Progenitor cell of endocrine pancreas (in vitro differentiated cells): ENCODE measurements around the gene HDAC8. TPM values are rescaled to one million over a fixed set of nuclear protein-coding genes. Genes with fewer than 3 reads are reported as not detected.
"Not testable (repeated sequence)": the region's sequence is repeated elsewhere in the genome, so short reads cannot be mapped to it uniquely, and the experiment has no call there.

ENCODE experiments used
- DNase-seq: peaks from one replicate; pipeline ENCODE4 v3.0.0; 2021; ENCODE audit warnings: low spot score; ENCODE audit not compliant: unreplicated experiment
- H3K27ac Mint-ChIP-seq: 2 replicates; pipeline ENCODE4 v1.8.0; 2021; ENCODE audit warnings: mild to moderate bottlenecking, moderate library complexity, mixed read lengths
- H3K27me3 Mint-ChIP-seq: 2 replicates; pipeline ENCODE4 v1.8.0; 2021; ENCODE audit warnings: mixed read lengths
- H3K36me3 Mint-ChIP-seq: 2 replicates; pipeline ENCODE4 v1.8.0; 2022; ENCODE audit warnings: mixed read lengths; ENCODE audit not compliant: insufficient read depth
- H3K4me1 Mint-ChIP-seq: 2 replicates; pipeline ENCODE4 v1.8.0; 2021; ENCODE audit warnings: low read depth, mixed read lengths
- H3K4me3 Mint-ChIP-seq: 2 replicates; pipeline ENCODE4 v1.8.0; 2021; ENCODE audit warnings: low read depth, mild to moderate bottlenecking, moderate library complexity, mixed read lengths
- H3K9me3 Mint-ChIP-seq: 2 replicates; pipeline ENCODE4 v1.8.0; 2021; ENCODE audit warnings: low read depth, mixed read lengths
- total RNA-seq: library from RNA; stranded (reverse); gene quantifications from 2 replicates; pipeline ENCODE4 v1.2.1, GENCODE V29; 2021
- TF ChIP-seq, protein P1 (sequence below): fragments of 200-600 bp; sonication (generic); IDR thresholded peaks from one replicate; pipeline ENCODE4 v1.5.0; 2021; ENCODE audit warnings: antibody characterized with exemption, mild to moderate bottlenecking; ENCODE audit not compliant: unreplicated experiment

HDAC8 gene
- total RNA-seq, 1 donor from 2014 or later, result 38.4 TPM

DNA sequence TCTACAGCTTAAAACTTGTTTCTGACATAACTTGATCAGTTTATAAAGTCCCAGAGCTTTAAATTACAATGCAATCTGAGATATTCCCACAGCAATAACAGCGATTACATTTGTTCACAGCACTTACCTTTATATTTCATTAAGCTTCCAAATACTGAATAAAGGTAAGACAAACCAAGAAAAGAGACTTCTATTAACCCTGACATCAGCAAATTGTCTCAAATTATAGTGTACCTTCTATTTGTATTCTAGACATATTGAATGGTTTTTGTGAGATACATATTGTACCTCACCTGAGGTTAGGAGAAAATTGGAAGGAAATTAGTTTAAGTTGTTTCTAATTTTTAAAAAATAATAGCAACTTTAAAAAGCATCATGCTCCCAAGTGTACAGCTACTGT lies 111.9 kb downstream of the HDAC8 start:
- H3K27me3 Mint-ChIP-seq, result no peaks in the 10 kb centered on the region
- DNase-seq, result no peak
- peaks cover 8% of the 10 kb centered on the region for H3K36me3 Mint-ChIP-seq
- H3K4me3 Mint-ChIP-seq, result no peak overlapping the region
- H3K4me1 Mint-ChIP-seq, result no peaks in the 10 kb centered on the region
- peaks cover 4% of the 10 kb centered on the region for H3K9me3 Mint-ChIP-seq
- H3K27ac Mint-ChIP-seq, result no peak overlapping the region
- TF ChIP-seq, protein P1, sequence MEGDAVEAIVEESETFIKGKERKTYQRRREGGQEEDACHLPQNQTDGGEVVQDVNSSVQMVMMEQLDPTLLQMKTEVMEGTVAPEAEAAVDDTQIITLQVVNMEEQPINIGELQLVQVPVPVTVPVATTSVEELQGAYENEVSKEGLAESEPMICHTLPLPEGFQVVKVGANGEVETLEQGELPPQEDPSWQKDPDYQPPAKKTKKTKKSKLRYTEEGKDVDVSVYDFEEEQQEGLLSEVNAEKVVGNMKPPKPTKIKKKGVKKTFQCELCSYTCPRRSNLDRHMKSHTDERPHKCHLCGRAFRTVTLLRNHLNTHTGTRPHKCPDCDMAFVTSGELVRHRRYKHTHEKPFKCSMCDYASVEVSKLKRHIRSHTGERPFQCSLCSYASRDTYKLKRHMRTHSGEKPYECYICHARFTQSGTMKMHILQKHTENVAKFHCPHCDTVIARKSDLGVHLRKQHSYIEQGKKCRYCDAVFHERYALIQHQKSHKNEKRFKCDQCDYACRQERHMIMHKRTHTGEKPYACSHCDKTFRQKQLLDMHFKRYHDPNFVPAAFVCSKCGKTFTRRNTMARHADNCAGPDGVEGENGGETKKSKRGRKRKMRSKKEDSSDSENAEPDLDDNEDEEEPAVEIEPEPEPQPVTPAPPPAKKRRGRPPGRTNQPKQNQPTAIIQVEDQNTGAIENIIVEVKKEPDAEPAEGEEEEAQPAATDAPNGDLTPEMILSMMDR, result no peak

DNA sequence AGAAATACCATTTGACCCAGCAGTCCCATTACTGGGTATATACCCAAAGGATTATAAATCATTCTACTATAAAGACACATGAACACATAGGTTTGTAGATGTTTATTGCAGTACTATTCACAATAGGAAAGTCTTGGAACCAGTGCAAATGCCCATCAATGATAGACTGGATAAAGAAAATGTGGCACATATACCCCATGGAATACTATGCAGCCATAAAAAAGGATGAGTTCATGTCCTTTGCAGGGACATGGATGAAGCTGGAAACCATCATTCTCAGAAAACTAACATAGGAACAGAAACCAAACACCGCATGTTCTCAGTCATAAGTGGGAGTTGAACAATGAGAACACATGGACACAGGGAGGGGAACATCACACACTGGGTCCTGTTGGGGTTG lies 123.6 kb downstream of the HDAC8 start:
- peaks cover 34% of the 10 kb centered on the region for H3K9me3 Mint-ChIP-seq
- not testable (repeated sequence) for DNase-seq, H3K27ac Mint-ChIP-seq, H3K4me1 Mint-ChIP-seq, H3K27me3 Mint-ChIP-seq, H3K4me3 Mint-ChIP-seq
- peaks cover 27% of the 10 kb centered on the region for H3K36me3 Mint-ChIP-seq

DNA sequence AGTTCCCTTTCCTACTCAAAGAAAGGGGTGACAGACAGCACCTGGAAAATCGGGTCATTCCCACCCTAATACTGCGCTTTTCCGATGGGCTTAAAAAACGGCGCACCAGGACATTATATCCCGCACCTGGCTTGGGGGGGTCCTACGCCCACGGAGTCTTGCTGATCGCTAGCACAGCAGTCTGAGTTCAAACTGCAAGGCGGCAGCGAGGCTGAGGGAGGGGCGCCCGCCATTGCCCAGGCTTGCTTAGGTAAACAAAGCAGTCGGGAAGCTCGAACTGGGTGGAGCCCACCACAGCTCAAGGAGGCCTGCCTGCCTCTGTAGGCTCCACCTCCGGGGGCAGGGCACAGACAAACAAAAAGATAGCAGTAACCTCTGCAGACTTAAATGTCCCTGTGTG lies 131.9 kb downstream of the HDAC8 start:
- not testable (repeated sequence) for H3K4me3 Mint-ChIP-seq, H3K27me3 Mint-ChIP-seq, DNase-seq, H3K4me1 Mint-ChIP-seq, H3K27ac Mint-ChIP-seq
- H3K36me3 Mint-ChIP-seq, result peaks cover 37% of the 10 kb centered on the region
- H3K9me3 Mint-ChIP-seq, result peaks cover 41% of the 10 kb centered on the region

DNA sequence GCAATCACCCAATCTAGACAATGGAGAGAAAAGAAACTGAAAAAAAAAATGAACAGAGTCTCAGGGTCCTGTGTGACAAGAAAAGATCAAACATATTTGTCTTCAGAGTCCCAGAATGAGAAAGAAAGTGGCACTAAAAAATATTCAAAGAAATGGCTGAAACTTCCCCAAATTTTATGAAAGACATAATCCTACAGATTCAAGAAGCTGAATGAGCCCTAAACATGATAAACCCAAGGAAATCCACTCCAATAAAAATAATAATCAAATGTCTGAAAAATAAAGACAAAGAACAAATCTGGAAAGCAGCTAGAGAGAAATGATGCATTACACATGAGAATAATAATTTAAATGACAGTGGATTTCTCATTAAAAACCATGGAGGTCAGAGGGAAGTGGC lies 136.6 kb downstream of the HDAC8 start:
- Mint-ChIP-seq H3K4me3 (no peak overlapping the region), H3K27ac (no peak overlapping the region), H3K9me3 (peaks cover 47% of the 10 kb centered on the region), H3K27me3 (no peaks in the 10 kb centered on the region), H3K4me1 (no peaks in the 10 kb centered on the region), H3K36me3 (peaks cover 37% of the 10 kb centered on the region)
- TF ChIP-seq, protein P1, result no peak
- no peak for DNase-seq

DNA sequence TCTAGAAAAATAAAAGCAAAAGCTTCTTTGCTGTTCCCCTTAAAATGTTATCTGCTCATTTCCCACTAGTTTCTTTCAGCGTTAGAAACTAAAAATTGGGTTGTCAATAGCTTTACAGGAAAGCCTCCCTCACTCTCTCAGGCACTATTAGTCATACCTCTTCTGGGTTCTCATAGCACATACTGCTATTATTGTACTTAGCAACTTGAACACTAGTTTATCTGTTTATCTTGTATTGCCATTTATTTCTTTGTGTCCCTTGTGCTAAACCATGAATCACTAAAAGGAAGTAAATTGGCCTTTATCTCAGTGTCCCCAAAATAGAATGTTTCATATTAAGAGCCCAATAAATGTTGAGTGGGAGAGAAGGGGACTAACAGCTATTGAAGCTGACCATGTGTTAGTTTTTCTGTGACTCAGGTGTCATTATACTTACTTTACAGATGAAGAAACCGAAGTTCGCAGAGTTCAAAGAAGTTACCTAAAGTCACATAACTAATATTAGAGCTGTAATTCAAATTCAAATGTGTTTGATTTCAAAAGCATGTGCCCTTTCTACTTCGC lies 142.2 kb downstream of the HDAC8 start:
- Mint-ChIP-seq H3K4me1 (no peaks in the 10 kb centered on the region), H3K36me3 (peaks cover 13% of the 10 kb centered on the region), H3K27me3 (no peaks in the 10 kb centered on the region), H3K4me3 (no peak overlapping the region), H3K27ac (no peak overlapping the region), H3K9me3 (peaks cover 31% of the 10 kb centered on the region)
- no peak for DNase-seq
- TF ChIP-seq, protein P1, result no peak

DNA sequence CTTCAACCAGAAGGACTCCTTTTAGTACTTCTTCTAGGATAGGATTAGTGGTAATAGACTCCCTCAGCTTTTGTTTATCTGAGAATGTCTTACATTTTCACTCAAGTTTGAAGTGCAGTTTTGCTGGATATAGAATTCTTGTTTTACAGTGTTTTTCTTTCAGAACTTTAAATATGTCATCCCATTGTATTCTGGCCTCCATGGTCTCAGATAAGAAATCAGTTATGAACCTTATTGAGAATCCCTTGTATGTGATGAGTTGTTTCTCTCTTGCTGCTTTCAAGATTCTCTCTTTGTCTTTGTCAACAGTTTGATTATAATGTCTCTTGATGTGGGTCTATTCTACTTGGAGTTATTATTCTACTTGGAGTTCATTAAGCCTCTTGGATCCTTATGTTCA lies 150.8 kb downstream of the HDAC8 start:
- H3K27ac Mint-ChIP-seq, result peak overlapping the region; percentile 13
- DNase-seq, result no peak
- TF ChIP-seq, protein P1, result no peak
- peaks cover 74% of the 10 kb centered on the region for H3K9me3 Mint-ChIP-seq
- H3K36me3 Mint-ChIP-seq, result peaks cover 56% of the 10 kb centered on the region
- no peak overlapping the region for H3K4me3 Mint-ChIP-seq
- H3K4me1 Mint-ChIP-seq, result no peaks in the 10 kb centered on the region
- H3K27me3 Mint-ChIP-seq, result no peaks in the 10 kb centered on the region
